HEK293 (cell line): ENCODE measurements around the gene RPL6.
"Not testable (repeated sequence)": the region's sequence is repeated elsewhere in the genome, so short reads cannot be mapped to it uniquely, and the experiment has no call there.

ENCODE experiments used
- CTCF ChIA-PET: fragments of 350-600 bp; formaldehyde crosslinking; extraction: SDS; loops from one replicate; lab custom pipeline; 2021; ENCODE audit warnings: antibody characterized with exemption; lab: Yijun Ruan, JAX
- POLR2A ChIA-PET: fragments of 300-600 bp; formaldehyde crosslinking; extraction: SDS; loops from one replicate; lab custom pipeline; 2020; ENCODE audit warnings: antibody characterized with exemption, inconsistent platforms; lab: Yijun Ruan, JAX
- H3K27ac ChIP-seq: fragments of 200-500 bp; sonication (Bioruptor generic); 2 replicates; pipeline ENCODE4 v1.5.1; 2014; ENCODE audit warnings: low read depth, low read length, control low read depth, inconsistent platforms; ENCODE audit errors: extremely low read depth
- H3K36me3 ChIP-seq, 2 experiments: fragments of 200-500 bp in 1 of 2; sonication (Bioruptor generic) in 1 of 2; 1 replicate in 1 of 2; 2 replicates in 1 of 2; pipeline ENCODE4 v1.5.1; 2014 to 2017; ENCODE audit warnings: inconsistent platforms in 2 of 2, low read length in 2 of 2; ENCODE audit not compliant: control insufficient read depth in 2 of 2, insufficient read depth in 1 of 2
- H3K4me1 ChIP-seq: fragments of 200-500 bp; sonication (Bioruptor generic); 2 replicates; pipeline ENCODE4 v1.5.1; 2014; ENCODE audit warnings: mild to moderate bottlenecking, low read length, inconsistent platforms; ENCODE audit not compliant: control insufficient read depth, insufficient read depth
- H3K4me3 ChIP-seq: 2 replicates; pipeline ENCODE4 v1.5.1; 2011; ENCODE audit warnings: low read depth, mild to moderate bottlenecking, control low read depth, low read length, moderate library complexity
- H3K9me3 ChIP-seq: fragments of 200-500 bp; sonication (Bioruptor generic); 2 replicates; pipeline ENCODE4 v1.5.1; 2014; ENCODE audit warnings: low read depth, low read length, inconsistent platforms; ENCODE audit not compliant: control insufficient read depth, insufficient read depth
- HOXA7 ChIP-seq: sonication (generic); formaldehyde crosslinking; IDR thresholded peaks from 2 replicates; pipeline ENCODE4 v1.8.1; 2022; ENCODE audit warnings: missing genetic modification reagents, borderline replicate concordance
- OSR2 ChIP-seq: fragments of 450-650 bp; formaldehyde crosslinking; IDR thresholded peaks from 2 replicates; pipeline ENCODE4 v1.5.1; 2016; ENCODE audit warnings: missing biosample characterization, missing genetic modification characterization
- RBAK ChIP-seq: fragments of 450-650 bp; formaldehyde crosslinking; IDR thresholded peaks from 2 replicates; pipeline ENCODE4 v1.5.1; 2016; ENCODE audit warnings: missing biosample characterization, missing genetic modification characterization
- SCRT1 ChIP-seq: fragments of 450-650 bp; formaldehyde crosslinking; IDR thresholded peaks from 2 replicates; pipeline ENCODE4 v1.5.1; 2016; ENCODE audit warnings: missing biosample characterization, missing genetic modification characterization, borderline replicate concordance
- SCRT2 ChIP-seq: fragments of 450-650 bp; formaldehyde crosslinking; IDR thresholded peaks from 2 replicates; pipeline ENCODE4 v1.5.1; 2016; ENCODE audit warnings: missing biosample characterization, missing genetic modification characterization
- TCF7L2 ChIP-seq: IDR thresholded peaks from 2 replicates; pipeline ENCODE4 v1.6.1; 2011; ENCODE audit warnings: low read depth, mild to moderate bottlenecking, inconsistent platforms, low read length, moderate library complexity, borderline replicate concordance
- ZNF146 ChIP-seq: fragments of 450-650 bp; formaldehyde crosslinking; IDR thresholded peaks from 2 replicates; pipeline ENCODE4 v1.5.1; 2016; ENCODE audit warnings: missing biosample characterization, missing genetic modification characterization
- ZNF169 ChIP-seq: fragments of 450-650 bp; formaldehyde crosslinking; IDR thresholded peaks from 2 replicates; pipeline ENCODE4 v1.5.1; 2016; ENCODE audit warnings: missing biosample characterization, missing genetic modification characterization
- ZNF184 ChIP-seq: fragments of 450-650 bp; IDR thresholded peaks from 2 replicates; pipeline ENCODE4 v1.5.1; 2018; ENCODE audit warnings: missing biosample characterization, mild to moderate bottlenecking, missing genetic modification characterization
- ZNF292 ChIP-seq: fragments of 450-650 bp; formaldehyde crosslinking; IDR thresholded peaks from 2 replicates; pipeline ENCODE4 v1.5.1; 2016; ENCODE audit warnings: low read depth, missing biosample characterization, missing genetic modification characterization, borderline replicate concordance
- ZNF544 ChIP-seq: fragments of 450-650 bp; formaldehyde crosslinking; IDR thresholded peaks from 2 replicates; pipeline ENCODE4 v1.5.0; 2017; ENCODE audit warnings: missing biosample characterization, missing genetic modification characterization
- TF ChIP-seq, protein P1 (sequence below): fragments of 450-650 bp; formaldehyde crosslinking; IDR thresholded peaks from 2 replicates; pipeline ENCODE4 v1.5.1; 2016; ENCODE audit warnings: missing biosample characterization, missing genetic modification characterization, borderline replicate concordance
- TF ChIP-seq, protein P2 (sequence below): fragments of 450-650 bp; formaldehyde crosslinking; IDR thresholded peaks from 2 replicates; pipeline ENCODE4 v1.5.1; 2016; ENCODE audit warnings: missing biosample characterization, missing genetic modification characterization
- TF ChIP-seq, protein P3 (sequence below): fragments of 450-650 bp; formaldehyde crosslinking; IDR thresholded peaks from 2 replicates; pipeline ENCODE4 v1.5.1; 2016; ENCODE audit warnings: missing biosample characterization, missing genetic modification characterization
- TF ChIP-seq, protein P4 (sequence below): fragments of 450-650 bp; formaldehyde crosslinking; IDR thresholded peaks from 2 replicates; pipeline ENCODE4 v1.5.1; 2016; ENCODE audit warnings: missing biosample characterization, missing genetic modification characterization

The RPL6 gene

DNA sequence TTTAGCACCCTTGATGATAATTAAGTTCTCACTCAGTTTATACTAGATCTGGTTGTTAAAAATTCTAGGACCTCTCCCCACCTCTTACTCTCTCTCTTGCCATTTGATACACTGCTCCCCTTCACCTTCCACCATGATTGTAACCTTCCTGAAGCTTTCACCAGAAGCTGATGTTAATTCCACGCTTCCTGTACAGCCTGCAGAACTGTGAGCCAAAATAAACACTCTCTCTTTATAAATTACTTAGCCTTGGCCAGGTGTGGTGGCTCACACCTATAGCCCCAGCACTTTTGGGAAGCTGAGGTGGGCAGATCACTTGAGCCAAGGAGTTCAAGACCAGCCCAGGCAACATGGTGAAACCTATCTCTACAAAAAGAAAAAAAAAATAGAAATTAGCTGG lies 16.1 kb downstream of the RPL6 start:
- TF ChIP-seq, protein P1, sequence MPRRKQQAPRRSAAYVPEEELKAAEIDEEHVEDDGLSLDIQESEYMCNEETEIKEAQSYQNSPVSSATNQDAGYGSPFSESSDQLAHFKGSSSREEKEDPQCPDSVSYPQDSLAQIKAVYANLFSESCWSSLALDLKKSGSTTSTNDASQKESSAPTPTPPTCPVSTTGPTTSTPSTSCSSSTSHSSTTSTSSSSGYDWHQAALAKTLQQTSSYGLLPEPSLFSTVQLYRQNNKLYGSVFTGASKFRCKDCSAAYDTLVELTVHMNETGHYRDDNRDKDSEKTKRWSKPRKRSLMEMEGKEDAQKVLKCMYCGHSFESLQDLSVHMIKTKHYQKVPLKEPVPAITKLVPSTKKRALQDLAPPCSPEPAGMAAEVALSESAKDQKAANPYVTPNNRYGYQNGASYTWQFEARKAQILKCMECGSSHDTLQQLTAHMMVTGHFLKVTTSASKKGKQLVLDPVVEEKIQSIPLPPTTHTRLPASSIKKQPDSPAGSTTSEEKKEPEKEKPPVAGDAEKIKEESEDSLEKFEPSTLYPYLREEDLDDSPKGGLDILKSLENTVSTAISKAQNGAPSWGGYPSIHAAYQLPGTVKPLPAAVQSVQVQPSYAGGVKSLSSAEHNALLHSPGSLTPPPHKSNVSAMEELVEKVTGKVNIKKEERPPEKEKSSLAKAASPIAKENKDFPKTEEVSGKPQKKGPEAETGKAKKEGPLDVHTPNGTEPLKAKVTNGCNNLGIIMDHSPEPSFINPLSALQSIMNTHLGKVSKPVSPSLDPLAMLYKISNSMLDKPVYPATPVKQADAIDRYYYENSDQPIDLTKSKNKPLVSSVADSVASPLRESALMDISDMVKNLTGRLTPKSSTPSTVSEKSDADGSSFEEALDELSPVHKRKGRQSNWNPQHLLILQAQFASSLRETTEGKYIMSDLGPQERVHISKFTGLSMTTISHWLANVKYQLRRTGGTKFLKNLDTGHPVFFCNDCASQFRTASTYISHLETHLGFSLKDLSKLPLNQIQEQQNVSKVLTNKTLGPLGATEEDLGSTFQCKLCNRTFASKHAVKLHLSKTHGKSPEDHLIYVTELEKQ (tag by site-specific recombination), result no peak
- no peak for TF ChIP-seq HOXA7 (CRISPR knock-in tag)
- TF ChIP-seq, protein P2, sequence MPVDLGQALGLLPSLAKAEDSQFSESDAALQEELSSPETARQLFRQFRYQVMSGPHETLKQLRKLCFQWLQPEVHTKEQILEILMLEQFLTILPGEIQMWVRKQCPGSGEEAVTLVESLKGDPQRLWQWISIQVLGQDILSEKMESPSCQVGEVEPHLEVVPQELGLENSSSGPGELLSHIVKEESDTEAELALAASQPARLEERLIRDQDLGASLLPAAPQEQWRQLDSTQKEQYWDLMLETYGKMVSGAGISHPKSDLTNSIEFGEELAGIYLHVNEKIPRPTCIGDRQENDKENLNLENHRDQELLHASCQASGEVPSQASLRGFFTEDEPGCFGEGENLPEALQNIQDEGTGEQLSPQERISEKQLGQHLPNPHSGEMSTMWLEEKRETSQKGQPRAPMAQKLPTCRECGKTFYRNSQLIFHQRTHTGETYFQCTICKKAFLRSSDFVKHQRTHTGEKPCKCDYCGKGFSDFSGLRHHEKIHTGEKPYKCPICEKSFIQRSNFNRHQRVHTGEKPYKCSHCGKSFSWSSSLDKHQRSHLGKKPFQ, result no peak
- no peak for TF ChIP-seq RBAK (tag by site-specific recombination)
- TF ChIP-seq ZNF544 (tag by site-specific recombination), result no peak
- no peak for TF ChIP-seq ZNF169 (tag by site-specific recombination)
- TF ChIP-seq, protein P3, sequence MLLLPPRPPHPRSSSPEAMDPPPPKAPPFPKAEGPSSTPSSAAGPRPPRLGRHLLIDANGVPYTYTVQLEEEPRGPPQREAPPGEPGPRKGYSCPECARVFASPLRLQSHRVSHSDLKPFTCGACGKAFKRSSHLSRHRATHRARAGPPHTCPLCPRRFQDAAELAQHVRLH (tag by site-specific recombination), result no peak
- TF ChIP-seq TCF7L2, result no peak
- TF ChIP-seq ZNF292 (tag by site-specific recombination), result no peak
- TF ChIP-seq OSR2 (tag by site-specific recombination), result 0 out of 2 replicates have a peak, but pooled peaks have one; percentile 10
- TF ChIP-seq, protein P4, sequence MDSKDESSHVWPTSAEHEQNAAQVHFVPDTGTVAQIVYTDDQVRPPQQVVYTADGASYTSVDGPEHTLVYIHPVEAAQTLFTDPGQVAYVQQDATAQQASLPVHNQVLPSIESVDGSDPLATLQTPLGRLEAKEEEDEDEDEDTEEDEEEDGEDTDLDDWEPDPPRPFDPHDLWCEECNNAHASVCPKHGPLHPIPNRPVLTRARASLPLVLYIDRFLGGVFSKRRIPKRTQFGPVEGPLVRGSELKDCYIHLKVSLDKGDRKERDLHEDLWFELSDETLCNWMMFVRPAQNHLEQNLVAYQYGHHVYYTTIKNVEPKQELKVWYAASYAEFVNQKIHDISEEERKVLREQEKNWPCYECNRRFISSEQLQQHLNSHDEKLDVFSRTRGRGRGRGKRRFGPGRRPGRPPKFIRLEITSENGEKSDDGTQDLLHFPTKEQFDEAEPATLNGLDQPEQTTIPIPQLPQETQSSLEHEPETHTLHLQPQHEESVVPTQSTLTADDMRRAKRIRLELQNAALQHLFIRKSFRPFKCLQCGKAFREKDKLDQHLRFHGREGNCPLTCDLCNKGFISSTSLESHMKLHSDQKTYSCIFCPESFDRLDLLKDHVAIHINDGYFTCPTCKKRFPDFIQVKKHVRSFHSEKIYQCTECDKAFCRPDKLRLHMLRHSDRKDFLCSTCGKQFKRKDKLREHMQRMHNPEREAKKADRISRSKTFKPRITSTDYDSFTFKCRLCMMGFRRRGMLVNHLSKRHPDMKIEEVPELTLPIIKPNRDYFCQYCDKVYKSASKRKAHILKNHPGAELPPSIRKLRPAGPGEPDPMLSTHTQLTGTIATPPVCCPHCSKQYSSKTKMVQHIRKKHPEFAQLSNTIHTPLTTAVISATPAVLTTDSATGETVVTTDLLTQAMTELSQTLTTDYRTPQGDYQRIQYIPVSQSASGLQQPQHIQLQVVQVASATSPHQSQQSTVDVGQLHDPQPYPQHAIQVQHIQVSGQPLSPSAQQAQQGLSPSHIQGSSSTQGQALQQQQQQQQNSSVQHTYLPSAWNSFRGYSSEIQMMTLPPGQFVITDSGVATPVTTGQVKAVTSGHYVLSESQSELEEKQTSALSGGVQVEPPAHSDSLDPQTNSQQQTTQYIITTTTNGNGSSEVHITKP (tag by site-specific recombination), result 0 out of 2 replicates have a peak, but pooled peaks have one; percentile 41
- POLR2A ChIA-PET, result interaction anchor here (0.9 kb wide), 1 partner anchor 125 kb away, joined by 3 read pairs; no protein-coding TSS in a partner anchor
- Histone ChIP-seq H3K36me3 (no peaks in the 10 kb centered on the region), H3K9me3 (no peaks in the 10 kb centered on the region), H3K4me1 (no peaks in the 10 kb centered on the region), H3K27ac (no peak overlapping the region), H3K4me3 (no peak overlapping the region)
- CTCF ChIA-PET, result interaction anchor here (0.7 kb wide), 1 partner anchor 9 kb away, joined by 4 read pairs; no protein-coding TSS in a partner anchor

DNA sequence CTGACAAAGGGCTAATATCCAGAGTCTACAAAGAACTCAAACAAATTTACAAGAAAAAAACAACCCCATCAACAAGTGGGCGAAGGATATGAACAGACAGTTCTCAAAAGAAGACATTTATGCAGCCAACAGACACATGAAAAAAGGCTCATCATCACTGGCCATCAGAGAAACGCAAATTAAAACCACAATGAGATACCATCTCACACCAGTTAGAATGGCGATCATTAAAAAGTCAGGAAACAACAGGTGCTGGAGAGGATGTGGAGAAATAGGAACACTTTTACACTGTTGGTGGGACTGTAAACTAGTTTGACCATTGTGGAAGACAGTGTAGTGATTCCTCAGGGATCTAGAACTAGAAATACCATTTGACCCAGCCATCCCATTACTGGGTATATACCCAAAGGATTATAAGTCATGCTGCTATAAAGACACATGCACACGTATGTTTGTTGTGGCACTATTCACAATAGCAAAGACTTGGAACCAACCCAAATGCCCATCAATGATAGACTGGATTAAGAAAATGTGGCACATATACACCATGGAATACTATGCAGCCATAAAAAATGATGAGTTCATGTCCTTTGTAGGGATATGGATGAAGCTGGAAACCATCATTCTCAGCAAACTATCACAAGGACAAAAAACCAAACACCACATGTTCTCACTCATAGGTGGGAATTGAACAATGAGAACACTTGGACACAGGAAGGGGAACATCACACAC lies 19.3 kb downstream of the RPL6 start:
- H3K27ac ChIP-seq, H3K9me3 ChIP-seq, H3K4me3 ChIP-seq, POLR2A ChIA-PET, H3K4me1 ChIP-seq, H3K36me3 ChIP-seq: not testable (repeated sequence)
- CTCF ChIA-PET, result interaction anchor here (1.0 kb wide), 1 partner anchor 10 kb away, joined by 3 read pairs; no protein-coding TSS in a partner anchor
- TF ChIP-seq ZNF184 (tag by site-specific recombination) (peak; percentile 89), SCRT1 (tag by site-specific recombination) (peak; percentile 87), ZNF146 (tag by site-specific recombination) (peak; percentile 92), SCRT2 (tag by site-specific recombination) (peak; percentile 91)
- TF ChIP-seq, protein P3 (tag by site-specific recombination), result 0 out of 2 replicates have a peak, but pooled peaks have one; percentile 53
